SK-N-SH (cell line): ENCODE measurements around the gene TMEM140. TPM values are rescaled to one million over a fixed set of nuclear protein-coding genes. Genes with fewer than 3 reads are reported as not detected.
"Not testable (repeated sequence)": the region's sequence is repeated elsewhere in the genome, so short reads cannot be mapped to it uniquely, and the experiment has no call there.

ENCODE experiments used
- CTCF ChIA-PET: fragments of 300-600, 350-600 bp; formaldehyde crosslinking; extraction: SDS; loops from one replicate; lab custom pipeline; 2021; lab: Yijun Ruan, JAX
- POLR2A ChIA-PET: fragments of 350-600 bp; sonication (Branson Sonifier 250); formaldehyde crosslinking; extraction: SDS; loops from one replicate; lab custom pipeline; 2020; ENCODE audit warnings: antibody characterized with exemption, inconsistent platforms; lab: Yijun Ruan, JAX
- DNase-seq: peaks from one replicate; pipeline ENCODE4 v3.0.0; 2012
- H2AFZ ChIP-seq: fragments of 200-600 bp; sonication (generic); 2 replicates; pipeline ENCODE4 v1.8.1; 2016; ENCODE audit warnings: antibody characterized with exemption, mild to moderate bottlenecking, low read depth
- H3F3A ChIP-seq: fragments of 200-600 bp; sonication (generic); replicated peaks from 2 replicates; pipeline ENCODE3; 2016; ENCODE audit warnings: antibody characterized with exemption, mild to moderate bottlenecking; ENCODE audit not compliant: insufficient read depth
- H3K27ac ChIP-seq, 2 experiments: fragments of 200-500 bp in 1 of 2; fragments of 200-600 bp in 1 of 2; sonication (Bioruptor generic) in 1 of 2; sonication (generic), shearing (Covaris generic) in 1 of 2; 2 replicates each; pipeline versions ENCODE4 v1.5.1 to v1.6.1; 2014 to 2016; ENCODE audit warnings: low read depth in 2 of 2, inconsistent platforms in 1 of 2, low read length in 1 of 2, mild to moderate bottlenecking in 1 of 2, mixed read lengths in 1 of 2
- H3K27me3 ChIP-seq: fragments of 200-600 bp; sonication (generic), shearing (Covaris generic); 2 replicates; pipeline ENCODE4 v1.6.1; 2016; ENCODE audit warnings: mixed run types; ENCODE audit not compliant: insufficient read depth
- H3K36me3 ChIP-seq, 2 experiments: fragments of 200-500 bp in 1 of 2; fragments of 200-600 bp in 1 of 2; sonication (Bioruptor generic) in 1 of 2; sonication (generic) in 1 of 2; replicated peaks in 1 of 2; 2 replicates each; pipeline versions ENCODE3 to v1.5.1; 2014 to 2016; ENCODE audit warnings: low read length in 1 of 2, mild to moderate bottlenecking in 1 of 2; ENCODE audit not compliant: insufficient read depth in 2 of 2, control insufficient read depth in 1 of 2
- H3K4me1 ChIP-seq, 2 experiments: fragments of 200-500 bp in 1 of 2; fragments of 200-600 bp in 1 of 2; sonication (Bioruptor generic) in 1 of 2; sonication (generic), shearing (Covaris generic) in 1 of 2; 2 replicates each; pipeline versions ENCODE4 v1.5.1 to v1.6.1; 2014 to 2016; ENCODE audit warnings: low read depth in 1 of 2, low read length in 1 of 2, mixed run types in 1 of 2; ENCODE audit not compliant: insufficient read depth in 2 of 2, control insufficient read depth in 1 of 2
- H3K4me2 ChIP-seq: fragments of 200-600 bp; sonication (generic), shearing (Covaris generic); 2 replicates; pipeline ENCODE4 v1.6.1; 2017; ENCODE audit warnings: mixed run types
- H3K4me3 ChIP-seq, 2 experiments: fragments of 200-500 bp in 1 of 2; fragments of 200-600 bp in 1 of 2; sonication (Bioruptor generic) in 1 of 2; sonication (generic), shearing (Covaris generic) in 1 of 2; 2 replicates each; pipeline versions ENCODE4 v1.5.1 to v1.8.1; 2014 to 2016; ENCODE audit warnings: low read depth in 2 of 2, inconsistent platforms in 1 of 2, low read length in 1 of 2, mild to moderate bottlenecking in 1 of 2, mixed read lengths in 1 of 2, moderate library complexity in 1 of 2
- H3K79me2 ChIP-seq: fragments of 200-600 bp; sonication (generic); 2 replicates; pipeline ENCODE4 v1.8.1; 2017; ENCODE audit warnings: mild to moderate bottlenecking; ENCODE audit not compliant: insufficient read depth
- H3K9ac ChIP-seq: fragments of 200-600 bp; sonication (generic); 2 replicates; pipeline ENCODE4 v1.6.1; 2017; ENCODE audit warnings: mixed run types
- H3K9me2 ChIP-seq: fragments of 200-600 bp; sonication (generic); 2 replicates; pipeline ENCODE4 v1.6.1; 2017; ENCODE audit warnings: mixed run types
- H3K9me3 ChIP-seq: fragments of 200-600 bp; sonication (generic); 2 replicates; pipeline ENCODE4 v1.6.1; 2017; ENCODE audit warnings: mixed run types, mild to moderate bottlenecking, moderate library complexity
- H4K20me1 ChIP-seq: fragments of 200-600 bp; sonication (generic); 2 replicates; pipeline ENCODE4 v1.6.1; 2017; ENCODE audit warnings: mild to moderate bottlenecking, mixed run types; ENCODE audit not compliant: insufficient read depth
- CTCF ChIP-seq: fragments of 200-600 bp; sonication (generic); IDR thresholded peaks from 2 replicates; pipeline ENCODE4 v1.6.1; 2017; ENCODE audit warnings: antibody characterized with exemption, mild to moderate bottlenecking, moderate library complexity
- ELF1 ChIP-seq: IDR thresholded peaks from 2 replicates; pipeline ENCODE4 v1.4.0; 2012
- EP300 ChIP-seq, 2 experiments: IDR thresholded peaks; 2 replicates each; pipeline versions ENCODE4 v1.4.0 to v1.6.1; 2012; ENCODE audit warnings: borderline replicate concordance in 1 of 2, low read depth in 1 of 2, low read length in 1 of 2
- EZH2phosphoT487 ChIP-seq: fragments of 200-600 bp; sonication (generic); IDR thresholded peaks from 2 replicates; pipeline ENCODE4 v1.6.1; 2017; ENCODE audit warnings: low read depth, mixed run types, mild to moderate bottlenecking, antibody characterized with exemption, moderate library complexity, borderline replicate concordance
- FOSL2 ChIP-seq: IDR thresholded peaks from 2 replicates; pipeline ENCODE4 v1.4.0; 2012; ENCODE audit warnings: low read depth, mild to moderate bottlenecking, moderate library complexity, borderline replicate concordance
- FOXJ3 ChIP-seq: sonication (generic); formaldehyde crosslinking; IDR thresholded peaks from 2 replicates; pipeline ENCODE4 v1.5.1; 2020; ENCODE audit warnings: mild to moderate bottlenecking, missing genetic modification reagents
- FOXM1 ChIP-seq: IDR thresholded peaks from 2 replicates; pipeline ENCODE4 v1.4.0; 2012; ENCODE audit warnings: low read depth, mild to moderate bottlenecking
- GABPA ChIP-seq: IDR thresholded peaks from 2 replicates; pipeline ENCODE4 v1.4.0; 2012; ENCODE audit warnings: low read depth, mild to moderate bottlenecking
- GATA2 ChIP-seq: sonication (generic); formaldehyde crosslinking; IDR thresholded peaks from 2 replicates; pipeline ENCODE4 v1.5.0; 2020; ENCODE audit warnings: mild to moderate bottlenecking, missing genetic modification reagents
- MAX ChIP-seq: IDR thresholded peaks from 2 replicates; pipeline ENCODE4 v1.4.0; 2012; ENCODE audit warnings: low read depth
- MEF2A ChIP-seq: IDR thresholded peaks from 2 replicates; pipeline ENCODE4 v1.4.0; 2012; ENCODE audit warnings: low read depth, borderline replicate concordance
- NFIC ChIP-seq: IDR thresholded peaks from 2 replicates; pipeline ENCODE4 v1.4.0; 2012; ENCODE audit warnings: borderline replicate concordance
- POLR2AphosphoS5 ChIP-seq: IDR thresholded peaks from 2 replicates; pipeline ENCODE4 v1.6.1; 2012; ENCODE audit warnings: low read depth, low read length
- RAD21 ChIP-seq: IDR thresholded peaks from 2 replicates; pipeline ENCODE4 v1.6.1; 2012; ENCODE audit warnings: mild to moderate bottlenecking, low read length
- RFX5 ChIP-seq: IDR thresholded peaks from 2 replicates; pipeline ENCODE4 v1.6.1; 2012; ENCODE audit warnings: mild to moderate bottlenecking, improper control_type of control experiment, low read length
- SMC3 ChIP-seq: IDR thresholded peaks from 2 replicates; pipeline ENCODE4 v1.6.1; 2012; ENCODE audit warnings: low read depth, low read length, improper control_type of control experiment
- TAF1 ChIP-seq: IDR thresholded peaks from 2 replicates; pipeline ENCODE4 v1.6.1; 2012; ENCODE audit warnings: low read depth, mild to moderate bottlenecking, low read length, moderate library complexity, borderline replicate concordance
- YY1 ChIP-seq: IDR thresholded peaks from 2 replicates; pipeline ENCODE4 v1.4.0; 2012; ENCODE audit warnings: low read depth, mild to moderate bottlenecking
- ZBTB33 ChIP-seq: IDR thresholded peaks from 2 replicates; pipeline ENCODE4 v1.4.0; 2012; ENCODE audit warnings: low read depth, borderline replicate concordance
- WGBS: methylation state at CpG from one replicate; pipeline ENCODE4 v1.1.6; 2017; ENCODE audit warnings: low lambda C conversion rate; 5-methylcytosine and 5-hydroxymethylcytosine counted together
- polyA plus RNA-seq, 3 experiments: library from polyadenylated mRNA; depleted of rRNA; stranded (reverse); fragments of >200 nt; gene quantifications; 2 replicates each; pipeline ENCODE4 v1.2.3, GENCODE V29; 2012
- TF ChIP-seq, protein P1 (sequence below): IDR thresholded peaks from 2 replicates; pipeline ENCODE4 v1.6.1; 2012; ENCODE audit warnings: mild to moderate bottlenecking, low read depth, low read length, moderate library complexity

TMEM140 gene
- polyA plus RNA-seq, 1 of the 3 experiments (the other 2 are of a cell fraction): 0.12 TPM

DNA sequence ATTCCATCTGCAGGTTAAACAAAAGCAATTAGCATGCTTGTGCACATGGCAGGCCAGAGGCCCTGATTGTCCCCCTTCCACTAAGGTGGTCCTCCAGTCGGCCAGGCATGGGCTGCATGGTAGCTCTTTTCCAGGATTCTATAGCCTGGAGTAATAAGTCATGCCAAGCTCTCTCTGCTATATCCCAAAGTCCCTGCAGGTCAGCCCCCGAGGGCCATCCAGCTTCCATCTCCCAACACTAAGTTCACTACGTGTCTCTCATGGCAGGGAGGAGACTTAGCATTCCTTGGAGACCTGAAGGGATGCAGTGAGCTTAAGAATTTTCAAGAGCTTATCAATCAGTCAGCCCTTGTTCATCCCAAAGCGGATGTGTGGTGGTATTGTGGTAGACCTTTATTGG lies 26.0 kb downstream of the TMEM140 start:
- CTCF ChIA-PET: interaction anchor here (1.7 kb wide), 1 partner anchor 484 kb away, joined by 4 read pairs; no protein-coding TSS in a partner anchor
- WGBS: 73% methylated on average over 4 of the region's 4 CpGs
- POLR2A ChIA-PET: not testable (repeated sequence)

GRCh38 chr7:135174941-135175340 lies 27.1 kb downstream of the TMEM140 start:
- Histone ChIP-seq H3K27me3 (no peaks in the 10 kb centered on the region), H3K9ac (no peak overlapping the region), H3K4me2 (no peak overlapping the region), H3K4me1 (peaks cover 0 to 2% of the 10 kb centered on the region in 2 experiments; a peak in 1 of 4 replicates), H4K20me1 (no peaks in the 10 kb centered on the region), H3K4me3 (no peak overlapping the region), H3K79me2 (peaks cover 4% of the 10 kb centered on the region), H2AFZ (no peak overlapping the region), H3K27ac (no peak overlapping the region), H3K36me3 (no peaks in the 10 kb centered on the region), H3F3A (peaks cover 8% of the 10 kb centered on the region), H3K9me2 (no peaks in the 10 kb centered on the region), H3K9me3 (0 out of 2 replicates have a peak, but pooled peaks cover 2% of the 10 kb centered on the region)
- no peak for DNase-seq
- ChIA-PET POLR2A (no interaction called here), CTCF (no interaction called here)
- TF ChIP-seq FOSL2 (no peak), GATA2 (no peak), YY1 (no peak), RFX5 (no peak), ELF1 (no peak), GABPA (no peak), POLR2AphosphoS5 (no peak), TAF1 (no peak), MEF2A (no peak), EZH2phosphoT487 (no peak), NFIC (no peak), SMC3 (no peak), FOXJ3 (CRISPR knock-in tag) (no peak), FOXM1 (no peak), CTCF (no peak), MAX (no peak), RAD21 (no peak), ZBTB33 (no peak), EP300 (IDR thresholded peaks at IDR 0.05; ENCODE audit: borderline replicate concordance in 1 of 2, low read depth in 1 of 2, low read length in 1 of 2) (no peak)
- TF ChIP-seq, protein P1, sequence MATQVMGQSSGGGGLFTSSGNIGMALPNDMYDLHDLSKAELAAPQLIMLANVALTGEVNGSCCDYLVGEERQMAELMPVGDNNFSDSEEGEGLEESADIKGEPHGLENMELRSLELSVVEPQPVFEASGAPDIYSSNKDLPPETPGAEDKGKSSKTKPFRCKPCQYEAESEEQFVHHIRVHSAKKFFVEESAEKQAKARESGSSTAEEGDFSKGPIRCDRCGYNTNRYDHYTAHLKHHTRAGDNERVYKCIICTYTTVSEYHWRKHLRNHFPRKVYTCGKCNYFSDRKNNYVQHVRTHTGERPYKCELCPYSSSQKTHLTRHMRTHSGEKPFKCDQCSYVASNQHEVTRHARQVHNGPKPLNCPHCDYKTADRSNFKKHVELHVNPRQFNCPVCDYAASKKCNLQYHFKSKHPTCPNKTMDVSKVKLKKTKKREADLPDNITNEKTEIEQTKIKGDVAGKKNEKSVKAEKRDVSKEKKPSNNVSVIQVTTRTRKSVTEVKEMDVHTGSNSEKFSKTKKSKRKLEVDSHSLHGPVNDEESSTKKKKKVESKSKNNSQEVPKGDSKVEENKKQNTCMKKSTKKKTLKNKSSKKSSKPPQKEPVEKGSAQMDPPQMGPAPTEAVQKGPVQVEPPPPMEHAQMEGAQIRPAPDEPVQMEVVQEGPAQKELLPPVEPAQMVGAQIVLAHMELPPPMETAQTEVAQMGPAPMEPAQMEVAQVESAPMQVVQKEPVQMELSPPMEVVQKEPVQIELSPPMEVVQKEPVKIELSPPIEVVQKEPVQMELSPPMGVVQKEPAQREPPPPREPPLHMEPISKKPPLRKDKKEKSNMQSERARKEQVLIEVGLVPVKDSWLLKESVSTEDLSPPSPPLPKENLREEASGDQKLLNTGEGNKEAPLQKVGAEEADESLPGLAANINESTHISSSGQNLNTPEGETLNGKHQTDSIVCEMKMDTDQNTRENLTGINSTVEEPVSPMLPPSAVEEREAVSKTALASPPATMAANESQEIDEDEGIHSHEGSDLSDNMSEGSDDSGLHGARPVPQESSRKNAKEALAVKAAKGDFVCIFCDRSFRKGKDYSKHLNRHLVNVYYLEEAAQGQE: no peak
- 85% methylated on average over 7 of the region's 7 CpGs for WGBS

More for the DNA sequence above, 26.0 kb downstream of the TMEM140 start:
- not testable (repeated sequence) for DNase-seq, H3K36me3 ChIP-seq, H3K4me3 ChIP-seq, H3K9me2 ChIP-seq, H3K9me3 ChIP-seq, H2AFZ ChIP-seq, H3K27me3 ChIP-seq, H3K9ac ChIP-seq, H3K4me2 ChIP-seq, H3K27ac ChIP-seq, H4K20me1 ChIP-seq
- peaks cover 13% of the 10 kb centered on the region for H3F3A ChIP-seq
- peaks cover 3 to 12% of the 10 kb centered on the region in 2 experiments; a peak in 3 of 4 replicates for H3K4me1 ChIP-seq
- H3K79me2 ChIP-seq: peaks cover 14% of the 10 kb centered on the region
